HG03060 (cell line): ENCODE data around the gene MOSPD3.

Source experiments
- ATAC-seq: cut with Tn5 transposase; IDR thresholded peaks from one replicate; pipeline ENCODE4 v1.9.1; 2021; ENCODE audit warnings: low read depth, moderate number of reproducible peaks; ENCODE audit not compliant: unreplicated experiment

Gene MOSPD3

GRCh38 chr7:100588438-100588837 lies 23.9 kb upstream of the MOSPD3 start:
- ATAC-seq, result no peak

- ATAC-seq, result no peak
Measured at GRCh38 chr7:100589341-100589947, 22.9 kb upstream of the MOSPD3 start.

- ATAC-seq, result no peak
Measured at GRCh38 chr7:100590077-100590737, 22.1 kb upstream of the MOSPD3 start.

- ATAC-seq, result no peak
Measured at GRCh38 chr7:100591596-100591995, 20.7 kb upstream of the MOSPD3 start.

- no peak for ATAC-seq
Measured at GRCh38 chr7:100595188-100595587, 17.2 kb upstream of the MOSPD3 start.

GRCh38 chr7:100598425-100598824 lies 13.9 kb upstream of the MOSPD3 start:
- no peak for ATAC-seq

- ATAC-seq, result no peak
Measured at GRCh38 chr7:100599911-100600729, 12.2 kb upstream of the MOSPD3 start.

GRCh38 chr7:100600730-100601038 lies 11.7 kb upstream of the MOSPD3 start:
- ATAC-seq, result no peak

- no peak for ATAC-seq
Measured at GRCh38 chr7:100602889-100603725, 9.2 kb upstream of the MOSPD3 start.

- ATAC-seq, result no peak
Measured at GRCh38 chr7:100603726-100604027, 8.7 kb upstream of the MOSPD3 start.

GRCh38 chr7:100604028-100604975 lies 8.0 kb upstream of the MOSPD3 start:
- ATAC-seq, result no peak

- ATAC-seq, result no peak
Measured at GRCh38 chr7:100604976-100605911, 7.1 kb upstream of the MOSPD3 start.

GRCh38 chr7:100606313-100606712 lies 6.0 kb upstream of the MOSPD3 start:
- ATAC-seq, result no peak

GRCh38 chr7:100607111-100607510 lies 5.2 kb upstream of the MOSPD3 start:
- ATAC-seq, result no peak

- ATAC-seq, result no peak
Measured at GRCh38 chr7:100609958-100610357, 2.4 kb upstream of the MOSPD3 start.

- no peak for ATAC-seq
Measured at GRCh38 chr7:100612730-100613390, 520 bp downstream of the MOSPD3 start.

GRCh38 chr7:100613412-100614175 lies 1.3 kb downstream of the MOSPD3 start:
- ATAC-seq, result no peak
